HCT116 (cell line): ENCODE data around the gene RBP2.

ENCODE experiments used
- CTCF ChIP-seq, 3 experiments: fragments of 200-600 bp in 1 of 3; sonication (generic) in 1 of 3; IDR thresholded peaks in 2 of 3; conservative IDR thresholded peaks in 1 of 3; 2 replicates each; pipeline ENCODE4 v1.5.1; 2012 to 2017; ENCODE audit warnings: low read depth in 2 of 3, low read length in 2 of 3, antibody characterized with exemption in 1 of 3, borderline replicate concordance in 1 of 3, control low read depth in 1 of 3, mild to moderate bottlenecking in 1 of 3, mixed read lengths in 1 of 3, mixed run types in 1 of 3, moderate library complexity in 1 of 3; ENCODE audit not compliant: insufficient read depth in 1 of 3
- EGR1 ChIP-seq: IDR thresholded peaks from 2 replicates; pipeline ENCODE4 v1.6.1; 2012; ENCODE audit warnings: low read depth
- FOSL1 ChIP-seq: IDR thresholded peaks from 2 replicates; pipeline ENCODE4 v1.6.1; 2012; ENCODE audit warnings: low read depth
- JUND ChIP-seq: IDR thresholded peaks from 2 replicates; pipeline ENCODE4 v1.6.1; 2012
- POLR2A ChIP-seq: IDR thresholded peaks from 2 replicates; pipeline ENCODE4 v1.7.0; 2011; ENCODE audit warnings: borderline replicate concordance; ENCODE audit not compliant: insufficient read depth, insufficient read length; ENCODE audit errors: extremely low read depth
- SP1 ChIP-seq: IDR thresholded peaks from 2 replicates; pipeline ENCODE4 v1.6.1; 2012; ENCODE audit warnings: low read depth

- TF ChIP-seq EGR1 (no peak), CTCF (IDR thresholded peaks at IDR 0.05 in 2 of 3, conservative IDR thresholded peaks at IDR 0.05 in 1 of 3; ENCODE audit: borderline replicate concordance in 1 of 3, insufficient read depth in 1 of 3, low read depth in 2 of 3, low read length in 2 of 3) (no peak), SP1 (no peak), JUND (no peak), POLR2A (no peak), FOSL1 (no peak)
These were observed 23.2 kb upstream of the RBP2 start for GRCh38 chr3:139499536-139499935.
